Mesenchymal stem cell (in vitro differentiated cells and primary cell): ENCODE measurements around the gene PKNOX2.

Experiments used
- DNase-seq: peaks from one replicate; pipeline ENCODE4 v3.0.0-alpha.2; 2013
- H2AFZ ChIP-seq: one replicate; pipeline ENCODE4 v1.6.1; 2013; ENCODE audit warnings: low read depth, mild to moderate bottlenecking, control low read depth, inconsistent platforms, low read length, moderate library complexity
- H2AK5ac ChIP-seq: 2 replicates; pipeline ENCODE4 v1.6.1; 2013; ENCODE audit warnings: low read length, moderate library complexity, mild to moderate bottlenecking, inconsistent platforms; ENCODE audit not compliant: severe bottlenecking
- H2BK120ac ChIP-seq: one replicate; pipeline ENCODE4 v1.6.1; 2013; ENCODE audit warnings: low read depth, mild to moderate bottlenecking, inconsistent platforms, low read length, moderate library complexity
- H2BK12ac ChIP-seq, 2 experiments: one replicate each; pipeline ENCODE4 v1.6.1; 2013; ENCODE audit warnings: inconsistent platforms in 2 of 2, low read length in 2 of 2, mild to moderate bottlenecking in 2 of 2, moderate library complexity in 2 of 2, control low read depth in 1 of 2
- H2BK15ac ChIP-seq: one replicate; pipeline ENCODE4 v1.6.1; 2013; ENCODE audit warnings: mild to moderate bottlenecking, low read depth, inconsistent platforms; ENCODE audit not compliant: poor library complexity, severe bottlenecking
- H2BK5ac ChIP-seq: 2 replicates; pipeline ENCODE4 v1.6.1; 2013; ENCODE audit warnings: low read depth, mild to moderate bottlenecking, low read length, control low read depth, inconsistent platforms; ENCODE audit not compliant: poor library complexity, severe bottlenecking
- H3K14ac ChIP-seq, 2 experiments: one replicate each; pipeline ENCODE4 v1.6.1; 2013; ENCODE audit warnings: inconsistent platforms in 2 of 2, low read length in 2 of 2, control low read depth in 1 of 2, mild to moderate bottlenecking in 1 of 2, moderate library complexity in 1 of 2
- H3K18ac ChIP-seq, 2 experiments: one replicate each; pipeline ENCODE4 v1.6.1; 2013; ENCODE audit warnings: inconsistent platforms in 2 of 2, low read length in 2 of 2, control low read depth in 1 of 2, low read depth in 1 of 2, mild to moderate bottlenecking in 1 of 2
- H3K23ac ChIP-seq, 2 experiments: one replicate each; pipeline ENCODE4 v1.6.1; 2013; ENCODE audit warnings: inconsistent platforms in 2 of 2, low read length in 2 of 2, mild to moderate bottlenecking in 2 of 2, moderate library complexity in 2 of 2, control low read depth in 1 of 2
- H3K27ac ChIP-seq: 2 replicates; pipeline ENCODE4 v1.5.1; 2013; ENCODE audit warnings: mild to moderate bottlenecking, moderate library complexity, low read length, control low read depth, inconsistent platforms; ENCODE audit not compliant: poor library complexity, severe bottlenecking
- H3K27me3 ChIP-seq, 2 experiments: 2 replicates each; pipeline versions ENCODE4 v1.6.1 to v1.7.0; 2013; ENCODE audit warnings: low read length in 2 of 2, mild to moderate bottlenecking in 2 of 2, moderate library complexity in 2 of 2, control low read depth in 1 of 2, inconsistent platforms in 1 of 2; ENCODE audit not compliant: control insufficient read depth in 1 of 2, insufficient read depth in 1 of 2
- H3K36me3 ChIP-seq, 2 experiments: 2 replicates each; pipeline versions ENCODE4 v1.6.1 to v1.7.0; 2013; ENCODE audit warnings: low read length in 2 of 2, control low read depth in 1 of 2, inconsistent platforms in 1 of 2, low read depth in 1 of 2, mild to moderate bottlenecking in 1 of 2; ENCODE audit not compliant: insufficient read depth in 2 of 2, control insufficient read depth in 1 of 2
- H3K4ac ChIP-seq, 2 experiments: one replicate each; pipeline ENCODE4 v1.6.1; 2013; ENCODE audit warnings: inconsistent platforms in 2 of 2, low read length in 2 of 2, mild to moderate bottlenecking in 2 of 2, moderate library complexity in 2 of 2, control low read depth in 1 of 2, low read depth in 1 of 2
- H3K4me1 ChIP-seq: 2 replicates; pipeline ENCODE4 v1.6.1; 2013; ENCODE audit warnings: low read depth, low read length, control low read depth; ENCODE audit not compliant: control insufficient read depth, insufficient read depth
- H3K4me2 ChIP-seq: 2 replicates; pipeline ENCODE4 v1.6.1; 2013; ENCODE audit warnings: low read length, mild to moderate bottlenecking, inconsistent platforms; ENCODE audit not compliant: poor library complexity, severe bottlenecking
- H3K4me3 ChIP-seq, 2 experiments: 2 replicates each; pipeline versions ENCODE4 v1.5.1 to v1.7.0; 2013; ENCODE audit warnings: low read length in 2 of 2, mild to moderate bottlenecking in 2 of 2, control low read depth in 1 of 2, low read depth in 1 of 2; ENCODE audit not compliant: insufficient read depth in 1 of 2
- H3K79me1 ChIP-seq: replicated peaks from 2 replicates; pipeline ENCODE4 v1.6.1; 2013; ENCODE audit warnings: mild to moderate bottlenecking, control low read depth, low read length, inconsistent platforms; ENCODE audit not compliant: poor library complexity, severe bottlenecking
- H3K9ac ChIP-seq: 2 replicates; pipeline ENCODE4 v1.7.0; 2013; ENCODE audit warnings: mild to moderate bottlenecking, low read length, moderate library complexity
- H3K9me3 ChIP-seq: 2 replicates; pipeline ENCODE4 v1.7.0; 2013; ENCODE audit warnings: mild to moderate bottlenecking, low read length; ENCODE audit not compliant: control insufficient read depth
- H4K8ac ChIP-seq: one replicate; pipeline ENCODE4 v1.6.1; 2013; ENCODE audit warnings: inconsistent platforms, mild to moderate bottlenecking, low read length, moderate library complexity
- H4K91ac ChIP-seq: one replicate; pipeline ENCODE4 v1.6.1; 2013; ENCODE audit warnings: mild to moderate bottlenecking, low read length, inconsistent platforms
- WGBS: methylation state at CpG from one replicate; pipeline ENCODE4 v1.1.7; 2013; ENCODE audit warnings: mixed read lengths; 5-methylcytosine and 5-hydroxymethylcytosine counted together

Gene PKNOX2

DNA sequence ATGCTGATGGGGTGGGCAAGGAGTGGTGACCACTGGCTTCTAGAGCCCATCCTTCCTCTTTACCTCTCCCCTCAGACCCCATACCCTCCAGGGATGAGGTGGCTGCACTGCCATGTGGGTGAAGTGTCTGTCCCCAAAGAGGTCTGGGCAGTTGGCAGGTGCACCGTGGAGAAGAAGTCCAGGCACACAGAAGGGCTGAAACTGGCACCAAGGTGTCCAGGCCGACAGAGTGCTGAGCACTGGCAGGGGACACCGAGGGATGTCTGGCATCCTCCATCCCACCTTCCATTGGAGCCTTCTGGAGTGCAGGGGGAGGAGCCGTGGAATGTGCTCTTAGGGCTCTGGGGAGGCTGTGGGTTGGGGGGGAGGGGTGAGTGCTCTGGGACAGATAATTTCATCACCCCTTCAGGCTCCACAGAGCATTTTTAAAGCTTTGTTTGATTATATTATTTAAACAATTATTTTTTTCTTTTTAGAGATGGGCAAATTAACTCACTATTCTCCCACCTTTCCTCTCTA, 37.9 kb downstream of the PKNOX2 start:
- Histone ChIP-seq H3K4ac (peak overlapping the region in 1 of 2 experiments; percentile 35), H4K91ac (peak overlapping the region; percentile 57), H3K14ac (no peak overlapping the region), H3K4me2 (no peak overlapping the region), H2BK15ac (no peak overlapping the region), H2BK120ac (no peak overlapping the region), H3K4me3 (no peak overlapping the region), H3K18ac (peak overlapping the region in 1 of 2 experiments; percentile 5), H2AK5ac (peak overlapping the region; percentile 90), H2BK12ac (no peak overlapping the region), H3K4me1 (peaks cover 30% of the 10 kb centered on the region), H3K79me1 (peaks cover 36% of the 10 kb centered on the region), H3K9ac (no peak overlapping the region), H3K27me3 (peaks cover 0 to 63% of the 10 kb centered on the region in 2 experiments), H3K9me3 (no peaks in the 10 kb centered on the region), H3K23ac (no peak overlapping the region), H3K36me3 (peaks cover 0 to 49% of the 10 kb centered on the region in 2 experiments), H2BK5ac (no peak overlapping the region), H4K8ac (no peak overlapping the region), H2AFZ (no peak overlapping the region), H3K27ac (no peak overlapping the region)
- no peak for DNase-seq
- WGBS: 87% methylated on average over 1 of the region's 4 CpGs

- Histone ChIP-seq H3K18ac (no peak overlapping the region), H3K4ac (no peak overlapping the region), H2AK5ac (peak overlapping the region; percentile 18), H2BK120ac (no peak overlapping the region), H2BK15ac (no peak overlapping the region), H3K23ac (no peak overlapping the region), H3K79me1 (peaks cover 34% of the 10 kb centered on the region), H4K91ac (no peak overlapping the region), H3K14ac (no peak overlapping the region), H3K36me3 (peaks cover 0 to 44% of the 10 kb centered on the region in 2 experiments), H2BK5ac (no peak overlapping the region), H3K4me1 (peaks cover 32% of the 10 kb centered on the region), H2AFZ (no peak overlapping the region), H3K4me2 (no peak overlapping the region), H3K4me3 (no peak overlapping the region), H3K27me3 (peaks cover 0 to 58% of the 10 kb centered on the region in 2 experiments), H3K9ac (no peak overlapping the region), H4K8ac (no peak overlapping the region), H3K9me3 (no peaks in the 10 kb centered on the region), H2BK12ac (no peak overlapping the region), H3K27ac (no peak overlapping the region)
- DNase-seq: no peak
- WGBS: 95% methylated on average over 7 of the region's 8 CpGs
These were observed 38.4 kb downstream of the PKNOX2 start for GRCh38 chr11:125202977-125203376.

GRCh38 chr11:125207866-125208425, 43.4 kb downstream of the PKNOX2 start:
- peaks cover 0 to 21% of the 10 kb centered on the region in 2 experiments for H3K36me3 ChIP-seq
- 71% methylated on average over 1 of the region's 1 CpG for WGBS
- H3K4me1 ChIP-seq: peaks cover 37% of the 10 kb centered on the region
- H3K4ac ChIP-seq: no peak overlapping the region
- no peak overlapping the region for H4K8ac ChIP-seq
- no peak overlapping the region for H3K9ac ChIP-seq
- no peak overlapping the region for H2AK5ac ChIP-seq
- no peak overlapping the region for H3K23ac ChIP-seq
- H3K27ac ChIP-seq: no peak overlapping the region
- no peak overlapping the region for H2AFZ ChIP-seq
- H2BK120ac ChIP-seq: no peak overlapping the region
- no peak overlapping the region for H2BK15ac ChIP-seq
- no peak overlapping the region for H4K91ac ChIP-seq
- no peaks in the 10 kb centered on the region for H3K9me3 ChIP-seq
- peaks cover 0 to 44% of the 10 kb centered on the region in 2 experiments for H3K27me3 ChIP-seq
- H2BK12ac ChIP-seq: no peak overlapping the region
- no peak overlapping the region for H3K4me3 ChIP-seq
- no peak overlapping the region for H3K18ac ChIP-seq
- DNase-seq: no peak
- H2BK5ac ChIP-seq: no peak overlapping the region
- no peak overlapping the region for H3K14ac ChIP-seq
- no peak overlapping the region for H3K4me2 ChIP-seq
- H3K79me1 ChIP-seq: peaks cover 33% of the 10 kb centered on the region

DNA sequence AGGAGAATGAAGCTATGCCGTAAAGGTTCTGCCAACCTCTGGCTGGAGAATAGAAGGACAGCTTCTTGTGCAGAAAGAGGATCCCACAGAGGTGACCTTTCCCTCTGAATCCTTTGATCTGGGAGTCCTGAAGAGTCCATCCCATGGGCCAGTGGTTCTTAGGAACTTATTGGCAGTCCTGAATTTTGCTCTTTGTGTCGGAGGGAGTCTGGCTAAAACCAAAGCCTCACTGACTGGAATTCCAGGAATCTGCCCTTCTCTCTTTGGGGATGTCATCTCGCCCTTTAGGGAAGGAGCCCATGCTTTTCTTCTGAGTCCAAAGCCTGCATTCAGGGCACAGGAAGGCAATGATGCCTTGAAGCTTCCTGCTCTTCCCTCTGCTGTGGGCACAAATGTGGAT, 45.5 kb downstream of the PKNOX2 start:
- no peak for DNase-seq
- Histone ChIP-seq H3K4me3 (no peak overlapping the region), H3K27me3 (peaks cover 0 to 47% of the 10 kb centered on the region in 2 experiments), H4K91ac (no peak overlapping the region), H2AK5ac (no peak overlapping the region), H2BK12ac (no peak overlapping the region), H3K4ac (no peak overlapping the region), H3K14ac (no peak overlapping the region), H2AFZ (no peak overlapping the region), H2BK15ac (no peak overlapping the region), H3K4me1 (peaks cover 42% of the 10 kb centered on the region), H3K9me3 (no peaks in the 10 kb centered on the region), H3K79me1 (peaks cover 34% of the 10 kb centered on the region), H3K23ac (no peak overlapping the region), H3K4me2 (no peak overlapping the region), H3K18ac (no peak overlapping the region), H3K36me3 (peaks cover 0 to 3% of the 10 kb centered on the region in 2 experiments), H3K27ac (peak overlapping the region; percentile 79), H3K9ac (no peak overlapping the region), H4K8ac (peak overlapping the region; percentile 5), H2BK120ac (no peak overlapping the region), H2BK5ac (no peak overlapping the region)
- WGBS: 61% methylated on average over 3 of the region's 3 CpGs
